Kidney epithelial cell (primary cell): ENCODE results near the gene SIGLEC11. TPM values are rescaled to one million over a fixed set of nuclear protein-coding genes. Genes with fewer than 3 reads are reported as not detected.
A peak's percentile ranks its signal among the peaks of the same experiment; 100 is the strongest.
"Not testable (repeated sequence)": the region's sequence is repeated elsewhere in the genome, so short reads cannot be mapped to it uniquely, and the experiment has no call there.

Source experiments
- DNase-seq: peaks from one replicate; pipeline ENCODE4 v3.0.0-alpha.2; 2010; ENCODE audit warnings: low read depth
- H3K27me3 ChIP-seq: 2 replicates; pipeline ENCODE4 v1.6.0; 2011; ENCODE audit warnings: low read length; ENCODE audit not compliant: control insufficient read depth, insufficient read depth
- H3K36me3 ChIP-seq: 2 replicates; pipeline ENCODE4 v1.5.1; 2011; ENCODE audit warnings: low read length; ENCODE audit not compliant: control insufficient read depth, insufficient read depth
- H3K4me3 ChIP-seq: 2 replicates; pipeline ENCODE4 v1.5.1; 2011; ENCODE audit warnings: low read depth, mild to moderate bottlenecking, control low read depth, low read length
- total RNA-seq: library from RNA; depleted of rRNA; stranded (reverse); fragments of >200 nt; gene quantifications from 2 replicates; pipeline ENCODE4 v1.2.3, GENCODE V29; 2015
- TF ChIP-seq, protein P1 (sequence below): IDR thresholded peaks from 2 replicates; pipeline ENCODE4 v1.5.1; 2011; ENCODE audit warnings: mild to moderate bottlenecking, moderate library complexity, low read length, control low read depth, inconsistent platforms; ENCODE audit not compliant: insufficient read depth, poor library complexity, severe bottlenecking

Gene SIGLEC11
- total RNA-seq, 1 donor from 2014 or later = not detected

DNA sequence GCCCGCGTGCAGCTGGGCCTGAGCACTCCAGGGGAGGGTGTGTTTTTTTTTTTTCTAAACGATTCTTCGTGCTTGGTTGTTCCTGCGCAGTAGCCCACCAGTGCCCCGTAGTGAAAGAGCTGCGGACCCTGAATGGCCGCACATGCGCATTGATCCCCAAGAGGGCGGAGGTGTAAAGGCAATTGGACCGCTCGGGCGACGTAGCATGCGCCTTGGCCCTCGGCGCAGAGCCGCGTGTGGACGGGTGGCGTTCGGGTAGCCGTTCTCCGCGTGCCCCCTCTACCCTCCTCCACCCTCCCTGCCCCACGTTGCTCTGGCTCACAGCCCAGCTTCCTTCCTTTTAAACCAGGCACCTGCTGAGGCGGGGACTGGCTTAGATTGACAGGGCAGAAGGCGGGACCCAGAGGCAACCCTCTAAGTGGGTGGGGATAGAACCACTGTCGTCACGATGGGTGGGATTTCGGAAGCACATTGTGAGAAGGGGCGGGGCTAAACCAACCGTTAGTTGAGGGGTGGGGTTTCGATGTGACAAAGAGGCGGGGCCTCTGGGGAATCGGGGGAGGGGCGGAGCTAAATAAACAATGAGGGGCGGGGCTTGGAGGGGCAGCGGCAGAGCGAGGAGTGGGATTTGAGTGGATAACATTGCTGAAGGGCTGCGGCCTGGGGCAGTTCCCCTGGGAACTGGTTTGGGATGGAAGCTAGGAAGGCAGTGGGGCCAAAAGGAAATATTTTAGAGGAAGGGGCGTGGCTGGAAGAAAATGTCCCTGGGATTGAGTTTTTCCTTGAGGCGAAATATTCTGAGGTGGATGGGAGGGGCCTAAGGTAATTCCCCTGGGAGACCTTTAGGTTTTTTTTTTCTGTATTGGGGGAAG lies 31.1 kb downstream of the SIGLEC11 start:
- Histone ChIP-seq H3K4me3 (peak overlapping the region; percentile 66), H3K36me3 (peaks cover 4% of the 10 kb centered on the region), H3K27me3 (no peaks in the 10 kb centered on the region)
- TF ChIP-seq, protein P1, sequence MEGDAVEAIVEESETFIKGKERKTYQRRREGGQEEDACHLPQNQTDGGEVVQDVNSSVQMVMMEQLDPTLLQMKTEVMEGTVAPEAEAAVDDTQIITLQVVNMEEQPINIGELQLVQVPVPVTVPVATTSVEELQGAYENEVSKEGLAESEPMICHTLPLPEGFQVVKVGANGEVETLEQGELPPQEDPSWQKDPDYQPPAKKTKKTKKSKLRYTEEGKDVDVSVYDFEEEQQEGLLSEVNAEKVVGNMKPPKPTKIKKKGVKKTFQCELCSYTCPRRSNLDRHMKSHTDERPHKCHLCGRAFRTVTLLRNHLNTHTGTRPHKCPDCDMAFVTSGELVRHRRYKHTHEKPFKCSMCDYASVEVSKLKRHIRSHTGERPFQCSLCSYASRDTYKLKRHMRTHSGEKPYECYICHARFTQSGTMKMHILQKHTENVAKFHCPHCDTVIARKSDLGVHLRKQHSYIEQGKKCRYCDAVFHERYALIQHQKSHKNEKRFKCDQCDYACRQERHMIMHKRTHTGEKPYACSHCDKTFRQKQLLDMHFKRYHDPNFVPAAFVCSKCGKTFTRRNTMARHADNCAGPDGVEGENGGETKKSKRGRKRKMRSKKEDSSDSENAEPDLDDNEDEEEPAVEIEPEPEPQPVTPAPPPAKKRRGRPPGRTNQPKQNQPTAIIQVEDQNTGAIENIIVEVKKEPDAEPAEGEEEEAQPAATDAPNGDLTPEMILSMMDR = no peak
- DNase-seq = peak; percentile 69

DNA sequence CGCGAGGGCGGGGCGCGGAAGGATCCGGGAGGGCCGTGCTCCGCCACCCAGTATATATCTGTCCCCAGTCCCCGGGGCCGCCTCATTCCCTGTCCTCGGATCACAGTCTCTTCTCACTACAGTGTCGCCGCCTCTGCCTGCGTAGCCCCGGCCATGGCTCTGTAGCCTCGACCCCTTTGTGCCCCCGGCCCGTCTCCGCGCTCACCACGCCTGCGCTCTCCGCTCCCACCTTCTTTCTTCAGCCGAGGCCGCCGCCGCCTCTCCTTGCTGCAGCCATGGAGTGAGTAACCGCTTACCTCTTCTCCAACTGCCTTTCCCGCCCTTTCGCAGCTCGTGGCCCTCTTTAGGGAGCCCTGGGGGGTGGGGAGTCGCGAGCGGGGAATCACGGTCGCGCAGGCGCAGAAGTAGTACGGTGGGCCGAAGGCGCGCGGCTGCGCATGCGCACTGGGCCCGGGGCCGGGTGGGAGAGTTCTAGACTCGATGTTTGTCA lies 31.8 kb downstream of the SIGLEC11 start, which contains the start of the genes ATF5 and NUP62:
ATF5 (plus strand) TSS at position 85 of the 490 bp plus-strand sequence. CDS start 1,646 bp downstream, outside the sequence.
NUP62 (minus strand) TSS at position 384 of the 490 bp plus-strand sequence. CDS start 19,697 bp downstream, outside the sequence.
- peaks cover 4% of the 10 kb centered on the region for H3K36me3 ChIP-seq

DNA sequence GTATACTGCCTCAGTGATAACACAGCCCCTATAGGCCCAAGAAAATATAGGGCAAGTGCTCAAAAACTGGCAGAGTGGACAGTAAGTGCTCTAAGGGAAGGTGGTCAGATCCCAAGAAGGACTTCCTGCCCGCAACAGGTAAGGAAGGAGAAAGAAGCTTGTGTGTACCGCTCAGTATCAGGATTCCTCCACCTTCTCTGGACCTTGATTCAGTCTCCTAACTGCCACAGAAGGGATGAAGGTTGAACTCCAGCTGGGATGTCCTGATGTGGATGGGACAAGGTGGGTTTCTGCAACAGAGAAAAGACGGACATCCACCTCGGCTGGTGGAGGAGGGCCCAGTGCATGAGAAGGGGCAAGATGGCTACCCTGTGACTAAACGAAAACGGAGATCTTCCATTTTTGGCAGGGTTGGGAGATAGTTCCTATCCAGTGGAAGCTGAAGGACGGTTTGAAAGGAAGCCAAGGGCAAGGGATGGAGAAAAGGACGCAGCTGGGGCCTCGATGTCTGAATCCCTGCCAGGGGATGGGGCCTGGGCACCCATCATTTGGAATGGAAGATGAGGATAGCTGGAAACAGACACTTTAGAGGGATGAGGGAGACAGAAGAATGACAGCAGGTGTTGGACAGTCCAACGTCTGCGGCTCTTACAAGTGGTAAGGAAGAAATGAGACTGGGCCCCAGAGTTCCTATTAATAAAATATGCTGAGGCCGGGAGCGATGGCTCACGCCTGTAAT lies 33.3 kb downstream of the SIGLEC11 start:
- no peak for DNase-seq
- Histone ChIP-seq H3K27me3 (no peaks in the 10 kb centered on the region), H3K36me3 (peaks cover 3% of the 10 kb centered on the region), H3K4me3 (no peak overlapping the region)
- TF ChIP-seq, protein P1 = no peak

More for the DNA sequence above, 31.8 kb downstream of the SIGLEC11 start, which contains the start of the genes ATF5 and NUP62:
- peak; percentile 16 for DNase-seq
- peak within 1 kb of the TSS; percentile 66 for H3K4me3 ChIP-seq
- TF ChIP-seq, protein P1 = no peak
- no peaks in the 10 kb centered on the region for H3K27me3 ChIP-seq

DNA sequence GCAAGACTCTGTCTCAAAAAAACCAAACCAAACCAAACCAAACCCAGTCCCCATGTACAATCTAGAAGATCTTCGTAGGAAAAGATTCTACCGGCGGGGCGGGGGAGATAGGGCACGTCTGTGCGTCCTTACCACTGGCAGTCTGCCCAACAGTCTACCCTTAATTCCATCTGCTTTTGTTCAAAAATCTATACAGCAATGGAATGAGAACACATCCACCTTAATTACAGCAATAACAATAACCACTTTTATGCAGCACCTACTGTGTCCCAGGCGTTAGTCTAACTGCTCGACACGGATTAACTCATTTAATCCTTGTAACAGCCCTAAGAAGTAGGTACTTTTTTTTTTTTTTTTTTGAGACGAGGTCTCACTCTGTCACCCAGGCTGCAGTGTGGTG lies 34.5 kb downstream of the SIGLEC11 start:
- H3K4me3 ChIP-seq = no peak overlapping the region
- H3K36me3 ChIP-seq = peaks cover 3% of the 10 kb centered on the region
- TF ChIP-seq, protein P1 = no peak
- DNase-seq = no peak
- no peaks in the 10 kb centered on the region for H3K27me3 ChIP-seq

DNA sequence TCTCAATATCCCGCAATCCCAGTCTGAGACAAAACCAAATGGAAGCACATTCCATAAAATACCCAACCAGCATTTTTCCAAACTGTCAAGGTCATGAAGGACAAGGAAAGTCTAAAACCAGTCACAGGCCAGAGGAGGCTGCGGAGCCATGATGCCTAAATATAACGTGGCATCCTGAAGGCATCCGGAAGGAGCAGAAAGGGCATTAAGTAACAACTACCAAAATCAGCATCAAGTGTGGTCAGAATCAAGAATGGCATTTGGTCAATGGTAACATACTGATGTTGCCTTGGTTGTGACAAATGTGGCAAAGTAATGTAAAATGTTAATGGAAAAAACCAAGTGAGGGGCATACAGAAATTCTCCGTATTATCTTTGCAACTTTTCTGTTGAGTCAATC lies 35.5 kb downstream of the SIGLEC11 start:
- no peak for DNase-seq
- Histone ChIP-seq H3K36me3 (peaks cover 5% of the 10 kb centered on the region), H3K4me3 (no peak overlapping the region), H3K27me3 (no peaks in the 10 kb centered on the region)
- TF ChIP-seq, protein P1 = no peak

DNA sequence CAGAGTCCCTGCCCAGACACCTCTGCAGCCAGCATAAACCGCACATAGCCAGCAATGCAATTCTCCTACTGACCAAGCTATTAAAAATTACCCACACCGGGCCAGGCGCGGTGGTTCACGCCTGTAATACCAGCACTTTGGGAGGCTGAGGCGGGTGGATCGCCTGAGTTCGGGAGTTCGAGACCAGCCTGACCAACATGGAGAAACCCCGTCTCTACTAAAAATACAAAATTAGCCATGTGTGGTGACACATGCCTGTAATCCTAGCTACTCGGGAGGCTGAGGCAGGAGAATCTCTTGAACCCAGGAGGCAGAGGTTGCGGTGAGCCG lies 36.1 kb downstream of the SIGLEC11 start:
- not testable (repeated sequence) for DNase-seq, H3K27me3 ChIP-seq, H3K4me3 ChIP-seq, H3K36me3 ChIP-seq
